Epithelial cell of esophagus (primary cell): ENCODE data around the gene PRTFDC1.
A peak's percentile ranks its signal among the peaks of the same experiment; 100 is the strongest.

Experiments
- DNase-seq: peaks from one replicate; pipeline ENCODE4 v3.0.0; 2010; ENCODE audit warnings: low read depth
- H3K4me3 ChIP-seq: 2 replicates; pipeline ENCODE4 v1.5.1; 2011; ENCODE audit warnings: mild to moderate bottlenecking, low read length, control low read depth
- CTCF ChIP-seq: IDR thresholded peaks from 2 replicates; pipeline ENCODE4 v1.5.1; 2011; ENCODE audit warnings: low read depth, mild to moderate bottlenecking, low read length, control low read depth, inconsistent platforms; ENCODE audit not compliant: insufficient read depth; ENCODE audit errors: missing control alignments

Gene PRTFDC1

GRCh38 chr10:24950439-24950838 is 2.0 kb downstream of the PRTFDC1 start:
- TF ChIP-seq CTCF, result no peak

GRCh38 chr10:24949616-24950015 is 2.8 kb downstream of the PRTFDC1 start:
- no peak for DNase-seq
- no peak overlapping the region for H3K4me3 ChIP-seq
- no peak for TF ChIP-seq CTCF

More at GRCh38 chr10:24950439-24950838, 2.0 kb downstream of the PRTFDC1 start:
- no peak for DNase-seq
- H3K4me3 ChIP-seq, result no peak overlapping the region

- TF ChIP-seq CTCF, result no peak
These were observed 4.9 kb downstream of the PRTFDC1 start for GRCh38 chr10:24947304-24948097.

GRCh38 chr10:24944512-24945255 is 7.7 kb downstream of the PRTFDC1 start:
- no peak overlapping the region for H3K4me3 ChIP-seq
- peak; percentile 94 for DNase-seq
- no peak for TF ChIP-seq CTCF

More at GRCh38 chr10:24947304-24948097, 4.9 kb downstream of the PRTFDC1 start:
- no peak overlapping the region for H3K4me3 ChIP-seq
- DNase-seq, result peak; percentile 39

- no peak overlapping the region for H3K4me3 ChIP-seq
- DNase-seq, result no peak
- TF ChIP-seq CTCF, result no peak
These were observed 13.9 kb downstream of the PRTFDC1 start for GRCh38 chr10:24938525-24938924.

GRCh38 chr10:24938076-24938475 is 14.3 kb downstream of the PRTFDC1 start:
- DNase-seq, result no peak
- no peak for TF ChIP-seq CTCF

More at GRCh38 chr10:24938076-24938475, 14.3 kb downstream of the PRTFDC1 start:
- H3K4me3 ChIP-seq, result no peak overlapping the region
